ENCODE data around the gene ZCCHC7. TPM values are rescaled to one million over a fixed set of nuclear protein-coding genes. Genes with fewer than 3 reads are reported as not detected.
"Not testable (repeated sequence)": the region's sequence is repeated elsewhere in the genome, so short reads cannot be mapped to it uniquely, and the experiment has no call there.

The ZCCHC7 gene
- total RNA-seq, 2 donors from 2014 or later, result 19.8 to 27.3 TPM

- Mint-ChIP-seq H3K36me3 (ENCODE audit: low read depth) (no peaks in the 10 kb centered on the region), H3K27me3 (no peaks in the 10 kb centered on the region), H3K4me1 (peaks cover 8% of the 10 kb centered on the region), H3K9me3 (peaks cover 2% of the 10 kb centered on the region), H3K4me3 (no peak overlapping the region), H3K27ac (no peak overlapping the region)
- no peak for ATAC-seq (replicated peaks)
Measured at GRCh38 chr9:37102486-37102885, 17.9 kb upstream of the ZCCHC7 start.

GRCh38 chr9:37104183-37104889 lies 16.0 kb upstream of the ZCCHC7 start:
- Mint-ChIP-seq H3K36me3 (ENCODE audit: low read depth) (no peaks in the 10 kb centered on the region), H3K27ac (no peak overlapping the region), H3K4me3 (no peak overlapping the region), H3K27me3 (no peaks in the 10 kb centered on the region), H3K9me3 (peaks cover 7% of the 10 kb centered on the region), H3K4me1 (peaks cover 14% of the 10 kb centered on the region)
- peak; percentile 89 for ATAC-seq (replicated peaks)

GRCh38 chr9:37105234-37105633 lies 15.1 kb upstream of the ZCCHC7 start:
- H3K4me3 Mint-ChIP-seq, result no peak overlapping the region
- peaks cover 7% of the 10 kb centered on the region for H3K9me3 Mint-ChIP-seq
- peaks cover 14% of the 10 kb centered on the region for H3K4me1 Mint-ChIP-seq
- ATAC-seq (replicated peaks), result no peak
- H3K27me3 Mint-ChIP-seq, result no peaks in the 10 kb centered on the region
- H3K36me3 Mint-ChIP-seq (ENCODE audit: low read depth), result no peaks in the 10 kb centered on the region
- H3K27ac Mint-ChIP-seq, result no peak overlapping the region

DNA sequence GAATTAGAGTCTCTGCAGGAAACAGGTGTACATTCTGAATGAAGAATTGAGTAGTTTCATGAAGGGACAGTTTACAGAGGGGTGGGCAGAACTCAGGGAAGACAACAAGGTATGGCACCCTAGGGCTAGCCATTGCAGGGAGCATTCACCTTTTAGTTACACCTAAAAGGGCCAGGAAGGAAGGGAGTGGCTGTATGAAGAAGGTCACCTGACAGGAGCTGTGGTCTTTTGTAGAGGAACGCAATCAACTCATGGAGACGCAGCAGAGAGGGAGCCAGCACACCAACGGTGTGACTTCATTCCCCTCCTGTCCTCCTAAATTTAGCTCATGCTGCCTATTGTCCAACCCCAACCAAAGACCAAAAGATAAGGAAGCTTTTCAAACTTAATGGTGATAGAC lies 12.7 kb upstream of the ZCCHC7 start:
- Mint-ChIP-seq H3K4me3 (peak overlapping the region; percentile 29), H3K4me1 (peaks cover 14% of the 10 kb centered on the region), H3K9me3 (peaks cover 7% of the 10 kb centered on the region), H3K36me3 (ENCODE audit: low read depth) (no peaks in the 10 kb centered on the region), H3K27me3 (no peaks in the 10 kb centered on the region), H3K27ac (peak overlapping the region; percentile 17)
- ATAC-seq (replicated peaks), result peak; percentile 39

GRCh38 chr9:37114442-37114841 lies 5.9 kb upstream of the ZCCHC7 start:
- H3K27me3 Mint-ChIP-seq, result not testable (repeated sequence)

GRCh38 chr9:37117956-37118355 lies 2.4 kb upstream of the ZCCHC7 start:
- H3K27ac Mint-ChIP-seq, result no peak overlapping the region
- H3K27me3 Mint-ChIP-seq, result no peaks in the 10 kb centered on the region
- peaks cover 14% of the 10 kb centered on the region for H3K4me1 Mint-ChIP-seq
- peaks cover 15% of the 10 kb centered on the region for H3K36me3 Mint-ChIP-seq (ENCODE audit: low read depth)
- H3K9me3 Mint-ChIP-seq, result no peaks in the 10 kb centered on the region
- no peak for ATAC-seq (replicated peaks)
- H3K4me3 Mint-ChIP-seq, result no peak overlapping the region

More at GRCh38 chr9:37114442-37114841, 5.9 kb upstream of the ZCCHC7 start:
- ATAC-seq (replicated peaks); H3K36me3 Mint-ChIP-seq (ENCODE audit: low read depth); H3K27ac Mint-ChIP-seq; H3K4me3 Mint-ChIP-seq; H3K9me3 Mint-ChIP-seq; H3K4me1 Mint-ChIP-seq: not testable (repeated sequence)

GRCh38 chr9:37119360-37119759 lies 1.0 kb upstream of the ZCCHC7 start:
- Mint-ChIP-seq H3K4me1 (peaks cover 14% of the 10 kb centered on the region), H3K4me3 (peak overlapping the region; percentile 87), H3K27me3 (no peaks in the 10 kb centered on the region), H3K36me3 (ENCODE audit: low read depth) (peaks cover 15% of the 10 kb centered on the region), H3K27ac (peak overlapping the region; percentile 95), H3K9me3 (no peaks in the 10 kb centered on the region)
- ATAC-seq (replicated peaks), result no peak

DNA sequence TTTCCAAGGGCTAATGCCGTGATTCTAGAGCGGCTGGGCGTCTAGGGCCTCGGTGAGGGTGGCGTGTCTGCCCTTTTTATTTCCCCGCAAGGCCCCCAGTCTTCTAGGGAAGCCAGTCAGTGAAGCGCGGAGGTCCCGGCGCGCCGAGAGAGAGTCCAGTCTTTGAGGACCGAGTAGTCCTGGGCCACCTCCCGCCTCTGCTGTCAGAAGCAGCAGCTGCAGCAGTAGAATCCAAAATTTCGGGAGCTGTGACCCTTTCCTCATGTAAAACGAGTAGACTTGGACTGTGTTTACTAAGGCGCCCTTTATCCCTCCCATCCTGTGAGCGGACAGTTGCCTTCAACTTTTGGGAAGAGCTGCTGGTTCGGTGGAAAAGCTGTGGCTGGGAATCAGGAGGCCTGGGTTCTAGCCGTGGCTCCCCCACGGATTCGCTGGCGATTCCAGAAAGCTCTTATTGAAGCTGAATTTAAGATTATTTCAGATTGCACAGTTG lies 515 bp downstream of the ZCCHC7 start:
- Mint-ChIP-seq H3K4me1 (peaks cover 20% of the 10 kb centered on the region), H3K36me3 (ENCODE audit: low read depth) (peaks cover 21% of the 10 kb centered on the region), H3K4me3 (peak overlapping the region; percentile 87), H3K27ac (peak overlapping the region; percentile 95)
- peak; percentile 32 for ATAC-seq (replicated peaks)
- H3K27me3 Mint-ChIP-seq, H3K9me3 Mint-ChIP-seq: not testable (repeated sequence)

DNA sequence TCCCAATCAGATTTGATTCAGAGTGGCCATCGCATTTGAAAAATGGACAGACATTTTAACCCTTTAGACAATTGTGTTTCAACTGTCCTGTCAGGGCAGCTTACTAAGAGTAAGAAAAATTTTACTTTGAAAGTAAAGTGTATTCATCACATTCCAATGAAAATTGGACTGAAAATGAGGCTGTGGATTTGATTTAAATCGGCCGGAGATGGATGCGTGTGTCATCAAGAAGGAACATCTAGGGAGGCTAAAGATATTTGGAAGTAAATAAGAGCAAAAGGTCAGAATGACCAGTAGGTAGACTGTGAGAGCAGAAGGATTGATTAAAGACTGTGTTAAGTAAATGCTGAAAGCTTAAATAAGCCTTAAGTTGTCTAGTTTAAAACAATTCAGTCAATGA lies 1.5 kb downstream of the ZCCHC7 start:
- Mint-ChIP-seq H3K27me3 (no peaks in the 10 kb centered on the region), H3K36me3 (ENCODE audit: low read depth) (peaks cover 21% of the 10 kb centered on the region), H3K4me3 (peak overlapping the region; percentile 87), H3K4me1 (peaks cover 20% of the 10 kb centered on the region), H3K9me3 (no peaks in the 10 kb centered on the region), H3K27ac (peak overlapping the region; percentile 95)
- ATAC-seq (replicated peaks), result no peak

DNA sequence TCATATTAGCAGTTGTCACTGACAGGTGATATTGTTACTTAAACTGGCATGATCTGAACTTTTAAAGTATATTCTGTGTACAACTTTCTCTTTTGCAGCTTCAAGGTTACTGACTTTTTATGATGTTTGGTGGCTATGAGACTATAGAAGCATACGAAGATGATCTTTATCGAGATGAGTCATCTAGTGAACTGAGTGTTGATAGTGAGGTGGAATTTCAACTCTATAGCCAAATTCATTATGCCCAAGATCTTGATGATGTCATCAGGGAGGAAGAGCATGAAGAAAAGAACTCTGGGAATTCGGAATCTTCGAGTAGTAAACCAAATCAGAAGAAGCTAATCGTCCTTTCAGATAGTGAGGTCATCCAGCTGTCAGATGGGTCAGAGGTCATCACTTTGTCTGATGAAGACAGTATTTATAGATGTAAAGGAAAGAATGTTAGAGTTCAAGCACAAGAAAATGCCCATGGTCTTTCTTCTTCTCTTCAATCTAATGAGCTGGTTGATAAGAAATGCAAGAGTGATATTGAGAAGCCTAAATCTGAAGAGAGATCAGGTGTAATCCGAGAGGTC lies 5.9 kb downstream of the ZCCHC7 start:
- no peak for ATAC-seq (replicated peaks)
- no peaks in the 10 kb centered on the region for H3K9me3 Mint-ChIP-seq
- H3K4me3 Mint-ChIP-seq, result no peak overlapping the region

GRCh38 chr9:37127018-37127417 lies 6.6 kb downstream of the ZCCHC7 start:
- Mint-ChIP-seq H3K4me1 (peaks cover 8% of the 10 kb centered on the region), H3K27ac (no peak overlapping the region), H3K4me3 (no peak overlapping the region), H3K9me3 (no peaks in the 10 kb centered on the region), H3K27me3 (no peaks in the 10 kb centered on the region), H3K36me3 (ENCODE audit: low read depth) (peaks cover 21% of the 10 kb centered on the region)
- no peak for ATAC-seq (replicated peaks)

More for the DNA sequence above, 5.9 kb downstream of the ZCCHC7 start:
- peaks cover 19% of the 10 kb centered on the region for H3K36me3 Mint-ChIP-seq (ENCODE audit: low read depth)
- H3K27ac Mint-ChIP-seq, result no peak overlapping the region
- no peaks in the 10 kb centered on the region for H3K27me3 Mint-ChIP-seq
- H3K4me1 Mint-ChIP-seq, result peaks cover 15% of the 10 kb centered on the region

GRCh38 chr9:37128051-37128450 lies 7.7 kb downstream of the ZCCHC7 start:
- no peak for ATAC-seq (replicated peaks)
- Mint-ChIP-seq H3K36me3 (ENCODE audit: low read depth) (peaks cover 30% of the 10 kb centered on the region), H3K4me3 (no peak overlapping the region), H3K9me3 (no peaks in the 10 kb centered on the region), H3K27ac (no peak overlapping the region), H3K27me3 (no peaks in the 10 kb centered on the region), H3K4me1 (peaks cover 9% of the 10 kb centered on the region)

- no peak for ATAC-seq (replicated peaks)
- Mint-ChIP-seq H3K27me3 (no peaks in the 10 kb centered on the region), H3K36me3 (ENCODE audit: low read depth) (peaks cover 67% of the 10 kb centered on the region), H3K27ac (peak overlapping the region; percentile 24), H3K4me1 (peaks cover 21% of the 10 kb centered on the region), H3K4me3 (no peak overlapping the region), H3K9me3 (no peaks in the 10 kb centered on the region)
Measured at GRCh38 chr9:37134166-37134565, 13.8 kb downstream of the ZCCHC7 start.

- Mint-ChIP-seq H3K27me3 (no peaks in the 10 kb centered on the region), H3K4me3 (no peak overlapping the region), H3K9me3 (no peaks in the 10 kb centered on the region), H3K27ac (no peak overlapping the region), H3K36me3 (ENCODE audit: low read depth) (peaks cover 46% of the 10 kb centered on the region), H3K4me1 (peaks cover 19% of the 10 kb centered on the region)
- no peak for ATAC-seq (replicated peaks)
Measured at GRCh38 chr9:37141015-37141414, 20.6 kb downstream of the ZCCHC7 start.

- Mint-ChIP-seq H3K27ac (peak overlapping the region; percentile 41), H3K4me1 (peaks cover 14% of the 10 kb centered on the region), H3K27me3 (no peaks in the 10 kb centered on the region), H3K36me3 (ENCODE audit: low read depth) (peaks cover 41% of the 10 kb centered on the region), H3K9me3 (no peaks in the 10 kb centered on the region), H3K4me3 (no peak overlapping the region)
- no peak for ATAC-seq (replicated peaks)
Measured at GRCh38 chr9:37144762-37145161, 24.4 kb downstream of the ZCCHC7 start.
